Medulla oblongata (tissue), 1 donor: ENCODE data around the gene RPA3.
A peak's percentile ranks its signal among the peaks of the same experiment; 100 is the strongest.

Experiments used
- DNase-seq: peaks from one replicate; pipeline ENCODE4 v3.0.0-alpha.2; 2015; ENCODE audit errors: extremely low spot score

Gene RPA3

GRCh38 chr7:7653593-7654187 is 64.7 kb downstream of the RPA3 start:
- no peak for DNase-seq

DNA sequence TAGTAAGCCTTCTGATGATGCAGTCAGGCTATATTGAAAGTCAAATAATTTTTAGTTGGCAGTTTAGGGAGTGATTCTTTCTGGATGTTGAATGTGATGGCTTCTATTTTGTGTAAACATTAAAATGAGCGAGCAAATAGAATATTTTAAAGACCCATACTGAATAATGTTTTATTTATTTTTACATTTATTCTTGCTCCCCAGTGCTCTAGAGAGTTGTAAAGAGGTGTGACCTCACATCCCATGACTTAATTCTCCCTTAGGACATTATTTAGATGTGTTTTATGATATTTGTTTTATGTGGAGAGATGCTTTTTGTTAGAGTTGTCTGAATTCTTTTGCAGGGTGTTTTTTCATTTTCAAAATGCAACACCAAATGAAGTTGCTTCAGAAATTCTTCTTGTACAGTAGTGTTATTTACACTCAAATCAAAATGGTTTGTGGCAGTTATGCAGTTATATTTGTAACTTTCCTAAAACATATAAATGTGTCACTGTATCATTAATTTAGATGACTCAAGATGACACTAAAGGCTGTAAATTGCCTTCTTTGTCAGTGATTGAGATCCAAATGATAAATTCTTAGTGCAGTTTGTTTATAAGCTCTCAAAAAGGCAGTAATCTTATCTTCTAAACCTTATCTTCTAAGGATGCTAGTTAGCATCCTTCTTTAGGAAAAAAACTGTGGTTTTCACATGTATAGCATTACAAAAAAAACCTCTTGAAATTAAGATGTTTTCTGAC is 65.4 kb downstream of the RPA3 start:
- DNase-seq: no peak

DNA sequence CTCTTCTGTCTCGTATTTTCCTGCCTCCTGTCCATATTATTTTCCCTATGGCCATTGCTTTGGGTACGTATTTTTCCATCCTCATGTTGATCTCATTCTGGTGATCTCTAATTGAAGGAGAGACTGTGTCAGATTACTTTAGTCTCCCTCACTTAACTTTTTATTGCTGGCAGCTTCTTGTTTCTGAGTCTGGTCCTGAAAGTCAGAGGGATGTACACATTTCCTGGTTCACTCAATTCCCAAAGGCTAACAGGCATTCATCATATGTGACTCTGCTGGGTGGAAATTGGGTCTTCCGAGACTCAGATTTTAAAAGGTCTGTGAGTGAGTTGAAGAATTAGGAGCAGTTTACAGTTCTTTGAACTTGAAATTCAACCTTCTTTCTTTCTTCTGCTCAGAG is 66.9 kb downstream of the RPA3 start:
- no peak for DNase-seq

DNA sequence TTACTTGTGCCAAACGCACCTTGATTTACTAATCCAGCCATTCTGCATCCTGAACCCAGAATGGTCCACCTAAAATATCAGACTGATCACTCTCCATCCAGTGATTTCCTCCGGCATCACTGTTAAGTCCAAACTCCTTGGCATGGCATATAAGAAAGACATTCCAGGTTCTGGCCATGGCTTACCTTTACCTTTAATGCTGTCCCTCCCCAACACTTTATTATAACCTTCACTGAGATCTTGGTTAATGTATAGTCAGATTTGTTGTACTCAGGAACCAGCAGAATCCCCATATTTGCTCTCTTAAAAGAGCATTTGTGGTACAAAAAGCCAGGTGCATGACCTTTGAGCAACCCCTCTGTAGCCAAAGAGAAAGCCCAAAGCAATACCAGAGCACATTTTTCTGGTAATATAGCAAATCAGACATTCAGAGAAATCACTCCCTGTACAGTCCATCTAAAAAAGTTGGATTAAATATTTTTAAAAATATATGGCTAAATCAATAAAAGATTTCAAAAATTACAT is 67.7 kb downstream of the RPA3 start:
- DNase-seq: no peak

DNA sequence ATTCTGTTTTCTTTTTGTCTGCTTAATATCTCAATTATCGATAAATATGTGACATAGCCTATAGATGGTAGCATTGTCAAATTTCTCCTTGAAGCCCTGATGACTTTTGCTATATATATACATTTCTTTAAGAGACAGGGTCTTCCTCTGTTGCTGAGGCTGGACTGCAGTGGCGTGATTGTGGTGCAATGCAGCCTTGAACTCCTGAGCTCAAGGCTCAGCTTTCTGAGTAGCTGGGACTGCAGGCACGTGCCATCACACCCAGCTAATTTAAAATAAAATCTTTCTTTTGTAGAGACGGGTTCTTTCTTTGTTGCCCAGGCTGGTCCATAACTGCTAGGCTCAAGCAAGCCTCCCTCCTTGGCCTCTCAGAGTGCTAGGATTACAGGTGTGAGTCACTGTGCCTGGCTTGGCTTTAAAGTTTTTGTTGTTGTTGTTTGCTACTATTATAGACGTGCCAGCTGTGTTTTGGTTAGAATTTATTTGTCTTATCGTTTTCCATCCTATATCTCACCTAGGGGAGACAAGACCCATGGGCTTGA is 70.8 kb downstream of the RPA3 start:
- no peak for DNase-seq

DNA sequence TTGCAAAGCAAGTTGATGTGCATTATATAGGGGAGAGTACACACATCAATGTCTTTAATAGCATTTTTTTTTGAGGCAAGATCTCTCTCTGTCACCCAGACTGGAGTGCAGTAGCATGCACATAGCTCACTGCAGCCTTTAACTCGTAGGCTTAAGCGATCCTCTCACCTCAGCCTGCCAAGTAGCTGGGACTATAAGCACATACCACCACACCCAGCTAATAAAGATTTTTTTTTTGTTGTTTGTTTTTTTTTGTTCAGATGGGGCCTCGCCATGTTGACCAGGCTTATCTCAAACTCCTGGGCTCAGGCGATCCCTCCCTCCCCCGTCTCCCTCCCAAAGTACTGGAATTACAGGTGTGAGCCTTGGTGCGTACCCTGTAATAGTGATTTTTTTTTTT is 76.3 kb downstream of the RPA3 start:
- DNase-seq: no peak

- DNase-seq: peak; percentile 6
Measured at GRCh38 chr7:7641129-7641663, 77.2 kb downstream of the RPA3 start.

- DNase-seq: peak; percentile 100
Measured at GRCh38 chr7:7640221-7641128, 77.9 kb downstream of the RPA3 start, which contains the start of gene UMAD1. Gene UMAD1, plus strand, starts transcription at chr7:7640752. Its CDS starts 32,620 bp downstream, at chr7:7673372.

DNA sequence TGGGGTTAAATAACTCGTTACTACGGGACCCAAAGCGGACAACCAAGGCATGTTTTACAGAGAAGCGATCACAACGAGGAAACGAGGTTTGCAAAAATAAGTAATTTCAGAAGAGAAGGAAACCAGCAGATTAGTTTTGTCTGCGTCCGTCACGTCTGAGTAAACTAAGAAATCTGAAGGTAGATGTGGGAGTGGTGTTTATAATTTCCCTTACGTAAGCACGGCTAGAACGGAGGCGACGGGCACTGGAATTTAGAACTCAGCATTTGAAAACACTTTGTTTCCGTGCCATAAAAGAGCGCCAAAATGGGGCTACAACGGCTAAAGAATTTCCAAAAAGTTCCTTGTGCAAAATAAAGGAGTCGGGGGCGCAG is 78.6 kb downstream of the RPA3 start:
- no peak for DNase-seq

DNA sequence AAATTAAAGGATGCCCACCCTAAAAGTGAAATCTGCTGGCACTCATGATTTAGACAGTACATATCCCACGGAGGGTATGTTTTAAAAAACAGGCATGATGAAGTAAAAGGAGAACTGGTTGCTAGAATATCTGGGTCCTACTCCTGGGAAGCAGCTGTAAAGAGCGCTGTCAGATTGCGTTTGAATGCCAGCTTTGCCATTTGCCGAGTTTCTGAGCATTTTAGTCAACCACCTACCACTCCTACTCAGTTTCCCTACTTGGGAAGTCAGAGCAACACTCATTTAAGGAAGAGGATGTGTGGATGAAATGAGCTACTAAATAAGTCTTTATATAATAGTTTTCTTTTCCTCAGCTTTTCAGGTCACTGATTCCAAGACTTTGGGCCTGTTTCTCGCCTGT is 79.0 kb downstream of the RPA3 start:
- DNase-seq: peak; percentile 9

DNA sequence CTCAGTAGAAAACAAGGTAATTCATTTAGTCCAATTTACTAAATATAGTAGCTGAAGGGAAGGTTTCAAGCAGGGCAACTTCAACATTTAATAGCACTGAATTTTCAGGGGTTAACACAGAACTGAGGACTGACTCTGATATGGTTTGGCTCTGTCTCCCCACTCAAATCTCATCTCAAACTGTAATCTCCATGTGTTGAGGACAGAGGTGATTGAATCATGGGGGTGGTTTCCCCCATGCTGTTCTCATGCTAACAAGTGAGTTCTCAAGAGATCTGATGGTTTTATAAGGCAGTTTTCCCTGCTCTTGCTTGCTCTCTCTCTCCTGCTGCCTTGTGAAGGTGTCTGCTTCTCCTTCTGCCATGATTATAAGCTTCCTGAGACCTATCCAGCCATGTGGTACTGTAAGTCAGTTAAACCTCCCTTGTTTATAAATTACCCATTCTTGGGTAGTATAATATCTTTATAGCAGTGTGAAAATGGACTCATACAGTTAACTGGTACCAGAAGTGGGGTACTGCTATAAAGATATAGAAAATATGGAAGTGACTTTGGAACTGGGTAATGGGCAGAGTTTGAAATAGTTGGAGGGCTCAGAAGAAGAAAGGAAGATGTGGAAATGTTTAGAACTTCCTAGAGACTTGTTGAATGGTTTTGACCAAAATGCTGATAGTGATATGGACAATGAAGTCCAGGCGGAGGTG is 87.6 kb downstream of the RPA3 start:
- DNase-seq: no peak

DNA sequence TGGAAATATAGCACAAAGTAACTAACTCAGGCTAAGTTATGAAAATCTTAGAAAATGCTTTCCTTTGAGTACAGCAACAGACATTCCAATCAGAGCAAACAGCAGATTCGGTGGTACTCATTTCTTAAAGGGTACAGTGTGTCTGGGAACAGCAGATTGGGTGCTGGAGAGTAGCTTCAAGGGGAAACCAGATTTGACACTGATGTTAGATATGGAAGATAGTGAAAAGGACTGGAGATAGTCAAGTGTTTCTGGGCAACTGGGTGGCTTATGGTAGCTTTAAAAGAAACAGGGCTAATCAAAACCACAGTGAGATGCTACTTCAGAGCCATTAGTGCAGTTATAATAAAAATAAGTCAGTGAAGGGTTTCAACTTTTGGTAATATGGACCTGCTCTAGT is 89.9 kb downstream of the RPA3 start:
- DNase-seq: no peak

DNA sequence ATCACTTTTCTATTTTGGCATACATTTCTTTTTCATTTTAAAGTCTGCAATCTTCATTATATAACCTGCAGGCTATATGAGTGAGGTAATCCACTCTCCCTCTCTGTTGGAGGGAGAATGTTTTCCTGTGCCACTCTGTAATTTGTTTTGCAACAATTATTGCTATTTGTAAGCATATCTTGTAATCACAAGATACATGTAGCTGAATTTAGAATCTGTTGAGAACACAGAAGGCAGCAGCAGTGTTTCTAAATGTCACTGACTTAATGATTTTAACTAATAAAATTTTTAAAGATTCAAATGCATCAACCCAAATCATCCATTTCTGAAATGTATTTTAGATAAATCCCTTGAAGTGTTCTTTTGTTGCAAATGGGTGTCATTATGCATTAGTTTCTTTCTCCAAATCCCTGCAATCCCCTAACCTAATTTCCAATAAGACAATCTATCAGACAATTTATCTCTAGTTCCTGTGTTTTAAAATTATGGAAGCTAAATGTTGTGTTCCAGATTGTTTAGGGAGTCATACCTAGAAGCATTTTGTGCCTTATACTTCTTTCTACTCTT is 97.7 kb downstream of the RPA3 start:
- no peak for DNase-seq

- DNase-seq: no peak
Measured at GRCh38 chr7:7620236-7620635, 98.2 kb downstream of the RPA3 start.

DNA sequence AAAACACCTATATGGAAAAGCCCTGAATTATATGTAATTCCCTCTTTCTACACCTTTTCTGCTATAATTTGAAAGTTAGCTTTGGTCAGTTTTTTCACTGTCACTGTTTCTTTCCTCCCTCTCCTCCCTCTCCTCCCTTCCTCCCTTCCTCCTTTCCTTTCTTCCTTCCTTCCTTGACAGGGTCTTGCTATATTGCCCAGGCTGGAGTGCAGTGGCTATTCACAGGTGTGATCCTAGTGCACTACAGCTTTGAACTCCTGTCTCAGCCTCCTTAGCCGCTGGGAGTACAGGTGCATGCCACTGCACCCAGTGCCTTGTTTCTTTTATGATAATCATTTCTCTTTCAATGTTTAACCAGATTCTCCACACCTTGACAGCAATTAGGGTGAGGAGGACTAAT is 100.0 kb downstream of the RPA3 start:
- DNase-seq: no peak

GRCh38 chr7:7617550-7617949 is 100.9 kb downstream of the RPA3 start:
- DNase-seq: no peak

- DNase-seq: no peak
Measured at GRCh38 chr7:7614018-7614741, 104.2 kb downstream of the RPA3 start.

GRCh38 chr7:7613210-7613609 is 105.2 kb downstream of the RPA3 start:
- no peak for DNase-seq

GRCh38 chr7:7612519-7612918 is 105.9 kb downstream of the RPA3 start:
- no peak for DNase-seq

- no peak for DNase-seq
Measured at GRCh38 chr7:7609330-7609729, 109.1 kb downstream of the RPA3 start.
